Stimulated activated CD8-positive, alpha-beta memory T cell treated with anti-CD3 and anti-CD28 coated beads, Interleukin-15, amount 100 ng/mL, for 1 hour (primary cell): ENCODE data around the gene GTF2H2.
"Not testable (repeated sequence)": the region's sequence is repeated elsewhere in the genome, so short reads cannot be mapped to it uniquely, and the experiment has no call there.

Experiments used
- DNase-seq: peaks from one replicate; pipeline ENCODE4 v3.0.0-alpha.2; 2020; ENCODE audit warnings: low read depth

GTF2H2 gene

DNA sequence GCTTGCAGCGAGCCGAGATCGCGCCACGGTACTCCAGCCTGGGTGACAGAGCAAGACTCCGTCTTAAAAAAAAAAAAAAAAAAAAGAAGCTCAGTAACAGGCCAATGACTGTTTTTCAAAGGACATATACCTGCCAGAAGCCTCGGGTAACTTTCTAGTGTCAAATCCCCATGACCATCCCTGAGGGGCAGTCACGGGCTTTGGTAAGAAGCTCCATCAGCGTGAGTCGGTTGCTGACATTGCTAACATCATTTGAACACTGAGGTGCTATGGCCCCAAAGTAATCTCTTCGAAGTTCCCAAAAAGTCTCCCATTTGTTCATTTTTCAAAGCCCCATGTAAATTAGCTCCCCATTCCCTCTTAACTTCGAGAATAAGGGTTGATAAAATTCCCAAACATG, 53.9 kb downstream of the GTF2H2 start:
- DNase-seq = no peak

DNA sequence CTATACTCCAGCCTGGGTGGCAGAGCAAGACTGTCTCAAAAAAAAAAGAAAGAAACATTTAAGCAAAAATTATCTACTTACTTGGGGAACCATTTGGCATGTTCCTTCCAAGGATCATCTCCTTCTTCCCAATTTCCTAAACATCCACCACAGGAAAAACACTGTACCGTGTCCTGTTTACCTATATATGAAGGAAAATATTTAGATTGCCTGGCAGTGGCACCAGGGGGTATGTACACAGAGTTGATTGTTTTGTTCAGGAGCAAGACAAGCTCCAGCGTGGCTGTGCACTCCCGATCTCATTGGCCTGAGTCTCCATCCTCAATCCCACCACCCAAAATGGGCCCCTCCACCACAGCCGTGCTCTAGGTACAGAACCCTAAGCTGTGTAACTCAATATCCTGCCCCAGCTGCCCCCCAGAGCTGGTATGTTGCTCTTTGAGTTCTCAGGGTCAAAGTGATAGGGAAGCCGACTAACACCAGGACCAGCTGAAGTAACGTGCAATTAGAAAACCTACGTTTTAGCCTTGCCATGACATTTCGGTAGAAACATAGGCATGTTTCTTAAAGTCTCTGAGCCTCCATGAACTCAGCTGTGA, 56.2 kb downstream of the GTF2H2 start:
- DNase-seq = no peak

DNA sequence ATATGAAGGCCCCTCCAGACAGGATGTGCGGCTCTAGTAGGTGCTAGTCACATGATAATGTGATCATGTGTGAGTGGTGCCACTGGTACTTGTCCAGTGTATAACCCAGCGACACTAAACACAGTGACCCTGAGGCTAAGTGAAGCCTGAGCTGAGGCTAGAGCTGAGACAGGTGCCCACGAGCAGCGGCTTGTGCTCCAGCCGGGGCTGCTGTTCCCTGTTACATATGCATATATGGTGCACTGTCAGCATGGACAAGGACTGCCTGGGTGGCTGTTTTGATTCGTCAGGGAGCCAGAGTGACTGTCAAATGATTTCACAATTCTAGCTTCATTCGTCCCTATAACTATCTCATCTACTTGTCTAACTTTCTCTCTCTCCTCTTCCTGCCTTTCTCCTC, 60.5 kb downstream of the GTF2H2 start:
- DNase-seq = not testable (repeated sequence)
